ENCODE results near the gene CCZ1.
"Not testable (repeated sequence)": the region's sequence is repeated elsewhere in the genome, so short reads cannot be mapped to it uniquely, and the experiment has no call there.

CCZ1 gene

DNA sequence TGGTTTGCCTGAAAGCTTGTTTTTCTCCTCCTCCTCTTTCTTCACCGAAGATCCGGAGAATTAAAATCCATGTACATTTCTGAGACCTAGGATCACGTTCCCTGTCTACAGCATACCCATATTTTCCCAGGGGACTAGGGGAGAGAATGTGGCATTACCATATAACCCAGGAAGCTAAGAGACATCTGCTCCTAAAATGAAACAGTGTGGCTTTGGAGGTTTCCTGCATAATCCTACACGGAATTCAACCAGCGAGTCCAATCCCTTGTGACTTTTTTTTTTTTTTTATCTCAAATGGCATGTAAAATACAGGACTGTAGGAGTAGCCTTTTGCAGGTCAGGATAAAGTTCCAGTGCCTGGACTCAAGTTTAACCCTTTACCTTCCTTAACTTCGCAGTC lies 10.3 kb downstream of the CCZ1 start:
- DNase-seq (ENCODE audit: low read depth in 2 of 2) = not testable (repeated sequence)

DNA sequence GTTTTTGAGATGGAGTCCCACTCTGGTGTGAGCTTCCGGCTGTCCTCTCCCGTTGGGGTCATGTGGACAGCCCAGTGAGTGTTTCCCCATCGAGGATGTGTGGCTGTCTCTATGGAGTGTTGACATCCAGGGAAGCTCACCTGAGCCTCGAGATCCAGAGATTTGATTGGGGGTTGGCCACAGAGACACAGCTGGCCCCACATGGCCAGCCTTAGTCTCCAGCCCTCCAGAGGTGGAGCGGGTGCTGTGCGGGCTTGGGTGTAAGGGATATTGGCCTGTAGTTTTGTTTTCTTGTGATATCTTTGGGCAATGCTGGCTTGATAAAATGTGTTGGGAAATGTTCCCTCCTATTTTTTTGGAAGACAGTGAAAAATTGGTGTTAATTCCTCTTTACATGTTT lies 18.0 kb downstream of the CCZ1 start:
- not testable (repeated sequence) for DNase-seq (ENCODE audit: low read depth in 2 of 2)

DNA sequence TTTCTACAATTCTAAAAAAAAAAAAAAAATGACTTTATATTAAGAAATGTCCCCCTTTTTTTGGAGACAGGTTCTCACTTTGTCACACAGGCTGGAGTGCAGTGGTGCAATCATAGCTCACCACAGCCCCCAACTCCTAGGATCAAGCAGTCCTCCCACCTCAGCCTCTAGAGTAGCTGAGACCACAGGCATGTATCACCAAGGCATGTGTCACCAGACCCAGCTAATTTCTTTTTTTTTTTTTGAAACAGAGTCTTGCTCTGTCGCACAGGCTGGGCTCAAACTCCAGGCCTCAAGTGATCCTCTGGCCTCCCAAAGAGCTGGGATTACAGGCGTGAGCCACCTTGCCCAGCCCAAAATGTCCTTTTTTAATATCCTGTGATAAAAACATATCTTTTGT lies 25.6 kb downstream of the CCZ1 start:
- DNase-seq (ENCODE audit: low read depth in 2 of 2) = not testable (repeated sequence)

DNA sequence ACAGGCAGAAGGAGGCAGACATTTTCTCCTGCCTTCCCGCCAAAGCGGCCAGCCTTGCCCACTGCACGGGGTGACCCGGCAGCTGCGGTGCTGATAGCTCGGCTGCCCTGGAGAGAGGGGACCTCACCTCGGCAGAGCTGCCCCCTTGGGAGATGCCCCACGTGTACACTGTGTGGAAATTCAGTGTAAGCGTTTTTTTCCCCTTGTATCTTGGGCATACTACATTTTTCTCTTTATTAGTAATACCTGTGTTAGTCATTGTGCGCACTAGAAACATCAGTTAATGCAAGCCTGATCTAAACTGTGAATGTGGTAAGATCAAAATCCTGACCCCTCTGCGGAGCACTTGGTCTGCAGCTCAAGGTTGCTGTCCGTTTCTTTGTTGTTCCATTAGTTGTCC lies 26.1 kb downstream of the CCZ1 start:
- DNase-seq (ENCODE audit: low read depth in 2 of 2) = not testable (repeated sequence)

DNA sequence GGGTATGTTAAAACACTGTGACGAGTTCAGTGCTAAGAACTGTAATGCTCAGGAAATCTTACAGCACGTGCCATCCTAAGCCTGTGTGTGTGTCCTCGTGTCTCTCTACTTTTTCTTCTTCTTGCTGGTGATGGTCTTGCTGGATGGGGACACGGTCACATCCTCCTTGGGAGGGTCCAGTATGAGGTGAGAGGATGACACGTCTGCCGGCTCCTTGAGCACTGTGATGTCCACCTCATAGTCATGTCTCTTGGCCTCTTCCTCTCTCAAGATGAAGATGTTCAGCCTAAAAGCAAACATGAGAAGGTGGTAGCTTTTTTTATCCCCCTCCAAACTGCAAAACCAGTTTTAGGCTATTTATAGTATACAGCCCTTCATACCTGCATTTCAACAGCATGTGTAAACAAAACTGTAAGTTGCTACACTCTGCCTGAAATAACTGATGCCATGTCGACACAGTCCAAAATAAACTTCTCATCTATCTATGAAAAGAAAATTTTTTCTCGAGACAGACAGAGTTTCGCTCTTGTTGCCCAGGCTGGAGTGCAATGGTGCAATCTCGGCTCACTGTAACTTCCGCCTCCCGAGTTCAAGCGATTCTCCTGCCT lies 27.8 kb downstream of the CCZ1 start:
- not testable (repeated sequence) for DNase-seq (ENCODE audit: low read depth in 2 of 2)

DNA sequence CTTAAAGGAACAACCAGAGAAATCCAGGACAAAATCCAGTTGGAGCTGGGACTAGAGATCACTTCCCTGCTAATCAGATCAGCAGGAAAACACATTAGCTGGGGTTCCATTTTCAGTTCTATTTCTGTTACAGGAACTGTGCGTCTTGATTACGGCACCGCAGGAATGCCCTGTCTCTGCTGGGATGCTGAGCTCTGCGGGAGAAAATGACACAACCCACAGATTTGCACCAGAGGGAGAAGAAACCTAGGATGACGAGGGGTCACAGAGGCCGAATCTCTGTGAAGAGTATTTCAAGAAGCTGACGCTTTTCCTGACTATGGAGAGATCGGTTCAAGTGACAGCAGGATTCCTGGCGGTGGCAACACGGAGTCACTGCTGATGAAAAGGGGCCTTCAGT lies 31.8 kb downstream of the CCZ1 start:
- DNase-seq (ENCODE audit: low read depth in 2 of 2) = not testable (repeated sequence)

DNA sequence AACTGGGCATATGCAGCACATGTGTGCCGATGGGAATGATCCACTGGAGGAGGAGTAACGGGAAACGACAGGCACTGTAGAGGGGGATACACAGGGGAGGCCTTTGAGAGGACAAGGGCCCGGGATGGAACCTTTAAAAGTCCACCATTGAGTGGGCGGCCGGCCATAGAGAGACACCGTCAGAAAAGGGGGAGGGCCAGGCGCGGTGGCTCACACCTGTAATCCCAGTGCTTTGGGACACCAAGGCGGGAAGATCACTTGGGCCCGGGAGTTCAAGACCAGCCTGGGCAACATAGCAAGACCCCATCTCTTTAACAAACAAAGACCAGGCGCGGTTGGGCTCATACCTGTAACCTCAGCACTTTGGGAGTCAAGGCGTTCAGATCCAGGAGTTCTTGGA lies 32.7 kb downstream of the CCZ1 start:
- not testable (repeated sequence) for DNase-seq (ENCODE audit: low read depth in 2 of 2)

DNA sequence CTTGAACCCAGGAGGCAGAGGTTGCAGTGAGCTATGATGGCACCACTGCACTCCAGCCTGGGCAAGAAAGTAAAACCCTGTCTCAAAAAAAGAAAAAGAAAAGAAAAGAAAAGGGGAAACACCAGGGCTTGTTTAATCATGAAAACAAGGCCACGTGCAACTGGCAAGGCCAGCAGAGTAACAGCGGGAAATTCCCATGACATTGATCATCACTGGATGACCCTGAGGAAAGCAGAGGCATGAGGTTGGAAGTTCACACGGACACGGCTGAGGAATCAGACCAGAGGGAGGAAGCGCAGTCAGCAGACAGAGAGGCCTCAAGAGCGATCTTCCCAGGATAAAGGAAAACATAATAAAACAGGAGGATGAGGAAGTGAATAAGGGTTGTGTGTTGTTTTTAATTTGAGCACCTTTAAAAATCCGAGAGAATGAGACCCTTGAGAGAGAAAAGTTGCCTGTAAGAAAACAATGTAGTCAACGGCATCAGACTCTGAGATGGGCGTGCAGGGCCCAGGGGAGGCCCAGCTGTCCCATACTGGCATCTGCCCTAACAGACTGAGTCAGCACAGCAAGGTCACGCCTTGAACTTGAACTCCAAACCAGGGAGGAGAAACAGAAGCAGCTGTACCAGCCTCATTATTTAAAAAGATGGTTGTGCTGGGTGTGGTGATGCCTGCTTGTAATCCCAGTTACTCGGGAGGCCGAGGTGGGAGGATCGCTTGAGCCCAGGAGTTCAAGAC lies 33.5 kb downstream of the CCZ1 start:
- not testable (repeated sequence) for DNase-seq (ENCODE audit: low read depth in 2 of 2)

DNA sequence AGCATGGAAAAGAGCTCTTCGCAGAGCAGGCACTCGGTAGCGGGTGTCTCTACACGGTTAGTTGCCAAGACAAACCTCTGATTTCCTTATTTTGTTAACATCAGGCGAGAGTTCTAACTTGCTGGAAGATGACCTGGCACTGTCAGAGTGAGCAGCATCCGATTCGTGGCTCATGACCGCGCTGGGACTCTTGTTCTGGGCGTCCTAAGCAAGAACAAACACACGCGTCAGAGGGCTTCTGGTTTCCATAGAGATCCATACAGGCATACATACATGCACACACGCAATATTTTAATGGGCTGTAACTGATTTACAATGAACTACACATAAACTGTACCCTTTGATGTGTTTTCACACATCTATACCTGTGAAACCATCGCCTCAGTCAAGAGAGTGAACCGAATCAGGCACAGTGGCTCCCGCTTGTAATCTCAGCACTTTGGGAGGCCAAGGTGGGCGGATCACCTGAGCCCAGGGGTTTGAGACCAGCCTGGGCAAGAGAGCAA lies 36.5 kb downstream of the CCZ1 start:
- DNase-seq (ENCODE audit: low read depth in 2 of 2) = not testable (repeated sequence)

DNA sequence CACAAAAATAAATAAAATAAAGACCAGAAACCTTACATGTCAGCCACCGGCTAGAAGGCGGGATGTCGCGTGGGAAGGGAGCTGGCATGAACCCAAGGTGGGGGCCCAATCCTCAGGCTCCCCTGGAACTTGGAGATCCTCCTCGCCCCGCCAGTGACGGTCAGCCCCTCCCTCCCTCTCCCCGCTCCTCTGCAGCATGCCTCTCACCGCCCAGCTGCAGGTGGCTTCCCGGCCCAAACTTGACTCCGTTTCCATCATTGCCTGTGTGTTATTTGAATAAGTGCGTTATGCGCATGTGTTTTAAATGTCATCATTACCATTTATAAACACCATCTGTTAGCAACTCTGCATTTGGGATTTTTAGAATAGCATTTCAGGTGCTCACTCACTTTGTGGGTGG lies 64.7 kb downstream of the CCZ1 start:
- DNase-seq (ENCODE audit: low read depth in 2 of 2) = not testable (repeated sequence)

DNA sequence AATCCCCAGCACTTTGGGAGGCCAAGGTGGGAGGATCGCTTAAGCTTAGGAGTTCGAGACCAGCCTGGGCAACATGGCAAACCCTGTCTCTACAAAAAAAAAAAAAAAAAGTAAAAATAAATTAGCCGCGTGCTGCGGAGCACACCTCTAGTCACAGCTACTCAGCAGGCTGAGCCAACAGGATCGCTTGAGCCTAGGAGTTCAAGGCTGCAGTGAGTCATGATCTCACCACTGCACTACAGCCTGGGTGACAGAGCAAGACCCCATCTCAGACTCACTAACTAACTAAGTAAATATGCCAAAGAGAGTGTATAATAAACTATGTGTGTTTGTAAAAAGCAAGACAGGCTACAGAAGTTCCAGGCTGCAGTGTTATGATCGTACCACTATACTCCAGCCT lies 65.3 kb downstream of the CCZ1 start:
- not testable (repeated sequence) for DNase-seq (ENCODE audit: low read depth in 2 of 2)

DNA sequence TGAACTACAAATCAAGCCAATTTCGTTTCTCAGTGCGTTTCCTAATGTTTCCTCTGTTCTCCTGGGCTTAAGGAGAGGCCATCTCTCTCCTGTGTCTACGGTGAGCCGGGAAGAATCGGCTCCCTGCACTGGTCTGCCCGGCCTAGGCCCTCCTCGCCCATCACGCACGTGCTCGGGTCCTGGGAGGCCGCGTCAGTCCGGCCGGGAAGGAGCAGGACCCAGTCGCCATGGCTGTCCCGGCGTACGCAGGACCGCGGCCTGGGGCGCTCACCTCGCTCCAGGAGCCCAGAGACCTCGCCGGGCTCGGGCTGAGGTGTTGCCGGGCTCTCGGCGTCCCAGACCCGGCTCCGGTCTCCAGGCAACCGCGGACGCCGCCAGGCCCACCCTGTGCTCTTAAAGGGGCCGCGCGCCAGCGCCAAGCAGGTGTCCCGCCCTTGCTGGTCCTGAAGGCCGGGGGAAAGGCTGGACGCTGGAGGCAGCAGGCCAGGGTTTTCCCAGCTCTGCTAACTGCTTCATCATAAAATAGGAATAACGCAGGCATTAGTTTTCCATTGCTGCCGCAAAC lies 71.9 kb downstream of the CCZ1 start, which contains the start of gene RSPH10B:
Gene RSPH10B (minus strand): TSS at position 343 of the 565 bp plus-strand sequence. CDS start 3,573 bp downstream, outside the sequence.
- not testable (repeated sequence) for DNase-seq (ENCODE audit: low read depth in 2 of 2)

DNA sequence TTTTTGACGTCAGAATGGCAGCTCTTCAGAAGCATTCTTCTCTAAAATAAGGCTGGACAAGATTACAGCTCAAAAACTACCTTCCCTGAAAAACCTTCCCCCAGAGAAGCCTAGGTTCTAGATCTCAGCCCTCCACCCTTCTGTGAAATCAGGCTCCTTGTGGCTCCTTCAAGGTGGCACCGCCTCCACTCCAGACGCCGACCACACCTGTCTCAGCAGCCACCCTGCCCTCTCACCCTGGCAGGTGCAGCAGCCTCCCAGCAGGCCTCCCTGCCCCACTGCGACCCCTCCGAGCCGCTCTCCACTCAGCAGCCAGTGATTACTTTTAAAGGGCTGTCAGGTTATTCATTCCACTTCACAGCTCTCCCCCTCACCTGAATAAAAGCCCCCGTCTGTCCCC lies 75.0 kb downstream of the CCZ1 start:
- DNase-seq (ENCODE audit: low read depth in 2 of 2) = not testable (repeated sequence)

All from stimulated activated CD4-positive, alpha-beta T cell treated with anti-CD3 and anti-CD28 coated beads, Interleukin-4, amount 100 ng/mL, for 48 hours (primary cell).